VCaP (cell line): ENCODE measurements around the gene ABL1.

Experiments used
- H3K27ac ChIP-seq: fragments of 450-650 bp; 2 replicates; pipeline ENCODE4 v1.5.1; 2017
- TF ChIP-seq, protein P1 (sequence below): fragments of 450-650 bp; conservative IDR thresholded peaks from 2 replicates; pipeline ENCODE4 v1.5.1; 2017; ENCODE audit warnings: mild to moderate bottlenecking, moderate library complexity

Gene ABL1

DNA sequence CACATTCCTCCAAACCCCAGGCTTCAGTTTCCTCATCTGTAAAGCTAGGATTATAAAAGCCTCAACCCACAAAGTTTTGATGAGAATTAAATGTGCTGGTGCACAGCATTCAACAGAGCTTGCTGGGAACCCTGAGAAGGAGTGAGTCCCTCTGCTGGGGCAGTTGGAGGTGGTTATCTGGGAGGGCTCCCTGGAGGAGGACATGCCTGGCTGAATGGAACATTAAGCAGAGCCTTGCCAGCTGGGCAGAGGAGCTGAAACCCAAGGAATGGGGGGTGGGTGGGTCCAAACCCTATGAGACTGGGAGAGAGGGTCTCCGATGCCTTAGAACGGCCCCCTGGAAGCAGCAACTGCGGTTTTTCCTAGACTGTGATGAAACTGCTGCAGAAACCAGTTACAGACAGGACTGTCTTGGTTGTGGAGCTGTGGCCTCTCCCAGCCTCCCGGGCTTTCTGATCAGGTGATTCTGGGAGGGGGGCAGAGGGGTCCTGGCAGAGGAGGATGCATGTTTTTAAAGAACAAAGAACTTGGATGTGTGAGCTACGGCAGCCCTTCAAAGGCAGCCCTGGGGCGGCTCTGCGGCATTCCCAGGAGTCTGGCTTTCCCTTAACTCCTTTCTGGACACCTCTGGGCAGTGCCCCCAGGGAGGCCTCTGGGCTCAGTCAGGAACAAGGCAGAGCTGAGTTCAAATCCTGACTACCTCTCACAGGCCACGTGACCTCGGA lies 83.2 kb downstream of the ABL1 start:
- H3K27ac ChIP-seq: no peak overlapping the region
- TF ChIP-seq, protein P1, sequence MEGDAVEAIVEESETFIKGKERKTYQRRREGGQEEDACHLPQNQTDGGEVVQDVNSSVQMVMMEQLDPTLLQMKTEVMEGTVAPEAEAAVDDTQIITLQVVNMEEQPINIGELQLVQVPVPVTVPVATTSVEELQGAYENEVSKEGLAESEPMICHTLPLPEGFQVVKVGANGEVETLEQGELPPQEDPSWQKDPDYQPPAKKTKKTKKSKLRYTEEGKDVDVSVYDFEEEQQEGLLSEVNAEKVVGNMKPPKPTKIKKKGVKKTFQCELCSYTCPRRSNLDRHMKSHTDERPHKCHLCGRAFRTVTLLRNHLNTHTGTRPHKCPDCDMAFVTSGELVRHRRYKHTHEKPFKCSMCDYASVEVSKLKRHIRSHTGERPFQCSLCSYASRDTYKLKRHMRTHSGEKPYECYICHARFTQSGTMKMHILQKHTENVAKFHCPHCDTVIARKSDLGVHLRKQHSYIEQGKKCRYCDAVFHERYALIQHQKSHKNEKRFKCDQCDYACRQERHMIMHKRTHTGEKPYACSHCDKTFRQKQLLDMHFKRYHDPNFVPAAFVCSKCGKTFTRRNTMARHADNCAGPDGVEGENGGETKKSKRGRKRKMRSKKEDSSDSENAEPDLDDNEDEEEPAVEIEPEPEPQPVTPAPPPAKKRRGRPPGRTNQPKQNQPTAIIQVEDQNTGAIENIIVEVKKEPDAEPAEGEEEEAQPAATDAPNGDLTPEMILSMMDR: no peak

DNA sequence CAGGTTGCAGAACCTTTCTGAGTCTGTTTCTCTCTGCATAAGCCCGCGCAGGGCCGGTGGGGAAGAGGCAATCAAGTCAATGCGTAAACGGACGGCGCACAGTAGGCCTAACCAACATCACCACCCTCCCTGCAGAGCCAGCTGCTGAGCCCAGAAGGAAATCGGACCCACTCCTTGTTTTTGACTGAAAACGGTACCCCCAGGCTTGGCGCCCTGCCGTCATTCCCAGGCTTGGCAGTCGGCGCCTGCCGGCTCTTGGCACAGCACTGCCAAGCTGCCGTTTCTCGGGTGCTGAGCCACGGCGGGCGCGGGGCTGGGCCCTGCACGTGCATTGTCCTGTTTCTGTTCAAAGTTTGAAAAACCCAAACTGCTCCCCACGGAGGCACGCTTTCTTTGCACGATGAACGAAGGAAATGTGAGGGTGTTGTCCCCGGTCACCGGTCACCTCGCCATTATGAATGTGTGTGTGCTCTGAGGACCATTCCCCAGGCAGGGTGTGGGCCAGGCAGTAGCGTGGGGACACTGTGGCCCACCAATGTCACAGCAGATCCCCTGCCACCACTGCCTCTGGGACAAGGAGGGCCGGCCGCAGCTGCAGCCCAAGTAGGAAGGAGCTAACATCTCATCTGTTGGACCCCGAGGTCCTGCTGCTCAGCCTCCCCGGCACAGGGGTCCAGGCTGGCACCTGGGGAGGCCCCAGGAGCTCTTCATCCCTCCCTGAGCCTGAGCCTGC lies 83.9 kb downstream of the ABL1 start:
- H3K27ac ChIP-seq: no peak overlapping the region
- TF ChIP-seq, protein P1: no peak

DNA sequence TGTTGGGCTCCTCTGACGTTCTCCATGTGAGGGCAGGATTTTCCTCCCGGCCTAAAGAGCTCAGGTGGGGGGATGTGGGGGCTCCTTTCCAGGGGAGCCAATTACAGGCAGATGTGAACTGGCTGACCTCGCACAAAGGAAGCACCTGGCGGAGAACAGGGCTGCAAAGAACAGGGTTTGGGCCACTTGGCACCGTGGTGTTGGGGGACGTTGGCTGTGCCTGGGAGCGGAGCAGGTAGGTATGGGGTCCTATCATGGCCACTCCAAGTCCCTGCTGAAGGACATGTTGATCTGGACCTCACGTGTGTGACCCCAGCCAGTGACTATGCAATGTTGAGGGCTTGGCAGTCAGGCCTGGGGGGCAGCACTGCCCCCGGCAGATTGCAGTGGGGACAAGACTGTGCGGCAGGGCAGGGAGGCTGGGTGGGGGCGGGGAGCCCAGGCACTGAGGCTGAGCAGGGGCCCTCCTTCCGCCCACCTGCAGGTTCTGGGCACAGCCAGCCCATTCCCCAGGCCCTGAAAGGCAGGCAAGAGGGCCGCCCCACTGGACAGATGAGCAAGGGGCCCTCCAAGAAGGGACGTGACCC lies 84.6 kb downstream of the ABL1 start:
- no peak overlapping the region for H3K27ac ChIP-seq
- TF ChIP-seq, protein P1: no peak

DNA sequence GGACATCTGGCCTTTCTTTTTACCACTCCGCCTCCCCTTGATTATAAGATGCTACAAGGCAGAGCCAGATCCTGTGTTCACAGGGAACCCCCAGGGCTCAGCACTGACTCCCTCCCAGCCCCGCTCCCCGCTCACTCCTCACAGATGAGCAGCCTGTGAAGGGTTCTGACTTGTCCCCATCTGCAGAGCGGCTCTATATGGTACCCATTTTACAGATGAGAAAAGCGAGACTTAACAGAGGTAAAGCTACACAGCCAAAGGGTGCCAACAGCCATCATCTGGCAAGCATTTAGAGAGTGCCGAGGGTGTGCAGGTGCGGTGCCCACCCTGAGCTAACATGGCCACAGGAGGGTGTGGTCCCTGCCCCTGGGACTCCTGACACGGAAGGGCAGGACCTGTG lies 85.2 kb downstream of the ABL1 start:
- TF ChIP-seq, protein P1: no peak
- H3K27ac ChIP-seq: no peak overlapping the region

DNA sequence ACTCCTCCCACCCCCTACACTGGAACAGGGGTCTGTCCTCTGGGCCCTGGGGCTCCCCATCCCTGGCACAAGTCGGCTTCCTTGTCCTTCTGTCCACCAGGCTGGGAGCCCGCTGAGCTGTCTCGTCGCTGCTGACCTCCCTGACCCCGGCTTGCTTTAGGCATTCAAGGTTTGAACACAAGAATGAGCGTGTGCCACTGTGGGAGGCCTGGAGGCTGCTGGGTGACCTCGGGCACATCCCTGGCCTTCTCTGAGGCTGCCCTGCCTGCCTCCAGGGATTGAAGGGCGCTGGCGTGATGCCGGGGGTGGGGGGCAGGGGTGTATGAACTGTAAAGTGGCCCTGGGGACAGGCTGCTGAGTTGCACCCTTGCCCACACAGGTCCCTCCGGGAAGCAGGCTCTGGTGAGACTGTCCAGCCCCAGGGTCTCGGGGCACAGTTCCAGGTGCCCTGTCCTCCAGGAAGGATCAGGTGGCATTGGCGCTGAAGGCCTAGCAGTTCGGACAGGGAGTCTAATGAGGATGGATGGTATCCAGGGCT lies 85.8 kb downstream of the ABL1 start:
- TF ChIP-seq, protein P1: no peak
- no peak overlapping the region for H3K27ac ChIP-seq

DNA sequence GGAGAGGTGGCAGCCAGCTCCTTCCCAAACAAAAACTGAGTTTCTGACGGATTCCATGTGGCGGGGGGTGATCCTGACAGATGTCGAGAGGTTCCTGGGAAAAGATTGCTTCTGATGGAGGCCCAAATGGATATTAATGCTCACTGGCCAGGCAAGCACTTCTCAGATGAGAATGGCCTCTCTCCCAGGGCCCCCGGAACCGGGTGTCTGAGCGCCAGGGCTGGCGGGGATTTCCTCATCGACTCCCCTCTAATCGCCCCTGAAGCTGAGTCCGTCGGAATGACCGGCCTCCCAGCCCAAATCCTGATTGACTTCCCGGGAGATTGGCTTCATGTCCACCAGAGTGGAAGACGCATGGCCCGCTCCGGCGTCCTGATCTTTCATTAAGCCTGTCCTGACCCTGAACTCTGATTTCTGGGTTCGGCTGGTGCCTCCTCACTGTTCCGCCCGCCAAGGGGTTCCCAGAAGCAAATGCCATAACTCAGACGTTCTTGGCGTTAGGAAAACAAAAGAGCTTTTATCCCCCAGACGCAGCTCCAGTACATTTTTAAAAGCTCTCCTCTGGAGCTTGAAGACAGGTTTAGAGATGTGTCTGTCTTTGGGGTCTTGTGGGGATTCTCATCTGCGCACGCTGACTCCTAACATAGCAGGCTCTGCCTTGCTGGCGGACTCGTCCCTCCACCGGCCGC lies 86.4 kb downstream of the ABL1 start:
- TF ChIP-seq, protein P1: no peak

More for the DNA sequence above, 86.4 kb downstream of the ABL1 start:
- no peak overlapping the region for H3K27ac ChIP-seq
